ENCODE data around the gene PABPN1L.
A peak's percentile ranks its signal among the peaks of the same experiment; 100 is the strongest.
"Not testable (repeated sequence)": the region's sequence is repeated elsewhere in the genome, so short reads cannot be mapped to it uniquely, and the experiment has no call there.

The PABPN1L gene

GRCh38 chr16:88824256-88825077 is 42.0 kb downstream of the PABPN1L start:
- no peak for DNase-seq
- peaks cover 3% of the 10 kb centered on the region; the same call in 1 of the 2 replicates for H3K4me1 ChIP-seq
- no peaks in the 10 kb centered on the region for H3K36me3 ChIP-seq
- no peaks in the 10 kb centered on the region for H3K27me3 ChIP-seq
- no peak for TF ChIP-seq CTCF (IDR thresholded peaks at IDR 0.05; ENCODE audit: low read depth, low read length)
- no peak overlapping the region for H3K4me3 ChIP-seq (ENCODE audit: low read depth, low read length)
- H3K9me3 ChIP-seq, result no peaks in the 10 kb centered on the region

- H3K9me3 ChIP-seq; H3K36me3 ChIP-seq; H3K4me3 ChIP-seq (ENCODE audit: low read depth, low read length); H3K4me1 ChIP-seq; DNase-seq; H3K27me3 ChIP-seq: not testable (repeated sequence)
These were observed 42.8 kb downstream of the PABPN1L start for GRCh38 chr16:88823646-88824045.

GRCh38 chr16:88822281-88823040 is 44.0 kb downstream of the PABPN1L start:
- TF ChIP-seq CTCF (IDR thresholded peaks at IDR 0.05; ENCODE audit: low read depth, low read length), result no peak
- Histone ChIP-seq H3K36me3 (no peaks in the 10 kb centered on the region), H3K9me3 (no peaks in the 10 kb centered on the region; the same call in 1 of the 2 replicates), H3K4me3 (ENCODE audit: low read depth, low read length) (no peak overlapping the region), H3K4me1 (peaks cover 3% of the 10 kb centered on the region; the same call in 1 of the 2 replicates), H3K27me3 (no peaks in the 10 kb centered on the region)
- no peak for DNase-seq

- H3K36me3 ChIP-seq, result no peaks in the 10 kb centered on the region
- DNase-seq, result no peak
- H3K9me3 ChIP-seq, result no peaks in the 10 kb centered on the region; the same call in 1 of the 2 replicates
- no peaks in the 10 kb centered on the region for H3K27me3 ChIP-seq
- peaks cover 3% of the 10 kb centered on the region; the same call in 1 of the 2 replicates for H3K4me1 ChIP-seq
- no peak overlapping the region for H3K4me3 ChIP-seq (ENCODE audit: low read depth, low read length)
- TF ChIP-seq CTCF (IDR thresholded peaks at IDR 0.05; ENCODE audit: low read depth, low read length), result peak; percentile 36
These were observed 45.2 kb downstream of the PABPN1L start for GRCh38 chr16:88821168-88821850.

GRCh38 chr16:88820385-88821025 is 46.0 kb downstream of the PABPN1L start:
- Histone ChIP-seq H3K36me3 (no peaks in the 10 kb centered on the region), H3K4me3 (ENCODE audit: low read depth, low read length) (no peak overlapping the region), H3K9me3 (no peaks in the 10 kb centered on the region; the same call in 1 of the 2 replicates), H3K27me3 (no peaks in the 10 kb centered on the region; the same call in 1 of the 2 replicates), H3K4me1 (peaks cover 3% of the 10 kb centered on the region; the same call in 1 of the 2 replicates)
- no peak for TF ChIP-seq CTCF (IDR thresholded peaks at IDR 0.05; ENCODE audit: low read depth, low read length)
- DNase-seq, result no peak

- Histone ChIP-seq H3K36me3 (no peaks in the 10 kb centered on the region), H3K27me3 (peaks cover 8% of the 10 kb centered on the region), H3K9me3 (no peaks in the 10 kb centered on the region; the same call in 1 of the 2 replicates), H3K4me1 (no peaks in the 10 kb centered on the region), H3K4me3 (ENCODE audit: low read depth, low read length) (no peak overlapping the region)
- TF ChIP-seq CTCF (IDR thresholded peaks at IDR 0.05; ENCODE audit: low read depth, low read length), result no peak
- DNase-seq, result no peak
These were observed 47.3 kb downstream of the PABPN1L start for GRCh38 chr16:88819126-88819525.

Measured in BE2C (cell line).